Colonic mucosa (tissue), 4 donors: ENCODE results near the gene GID8. TPM values are rescaled to one million over a fixed set of nuclear protein-coding genes. Genes with fewer than 3 reads are reported as not detected.

Experiments
- DNase-seq: peaks from one replicate; pipeline ENCODE4 v3.0.0-alpha.2; 2020
- H3K27ac ChIP-seq: fragments of 200-600 bp; one replicate; pipeline ENCODE4 v1.8.0; 2021
- H3K27me3 ChIP-seq: fragments of 200-600 bp; one replicate; pipeline ENCODE4 v1.8.0; 2021
- H3K36me3 ChIP-seq: fragments of 200-600 bp; one replicate; pipeline ENCODE4 v1.8.0; 2021
- H3K4me1 ChIP-seq: fragments of 200-600 bp; one replicate; pipeline ENCODE4 v1.8.0; 2021; ENCODE audit warnings: mild to moderate bottlenecking
- H3K4me3 ChIP-seq: fragments of 200-600 bp; one replicate; pipeline ENCODE4 v1.8.0; 2021
- H3K9ac ChIP-seq, 2 donors: one replicate each; pipeline ENCODE4 v1.7.0; 2013; ENCODE audit warnings: control low read depth in 2 of 2, low read depth in 2 of 2, low read length in 2 of 2
- H3K9me3 ChIP-seq: fragments of 200-600 bp; one replicate; pipeline ENCODE4 v1.8.0; 2021
- intact Hi-C: fragments of 100-400 bp; cut with DNase I; formaldehyde crosslinking; loops from one replicate; pipeline ENCODE4 v1.14.1; 2022
- total RNA-seq, 2 donors: library from RNA; stranded (reverse); fragmentation: NEBNext Ultra II Directional in 1 of 2; extraction: Animal tissue kit (Norgen Biotek cat#: 25700) in 1 of 2; gene quantifications; one replicate each; pipeline ENCODE4 v1.2.1, GENCODE V29; 2021
- TF ChIP-seq, protein P1 (sequence below): fragments of 200-600 bp; IDR thresholded peaks from one replicate; pipeline ENCODE4 v1.8.0; 2022; ENCODE audit warnings: antibody characterized with exemption, mild to moderate bottlenecking
- donor health status: healthy.
- donor health status: DM: no; HTN: no; CAD: no.
- donor health status: DM: no; HTN: no; CAD: no.

GID8 gene
- total RNA-seq, 2 donors from 2014 or later = 37.3 to 40.4 TPM

DNA sequence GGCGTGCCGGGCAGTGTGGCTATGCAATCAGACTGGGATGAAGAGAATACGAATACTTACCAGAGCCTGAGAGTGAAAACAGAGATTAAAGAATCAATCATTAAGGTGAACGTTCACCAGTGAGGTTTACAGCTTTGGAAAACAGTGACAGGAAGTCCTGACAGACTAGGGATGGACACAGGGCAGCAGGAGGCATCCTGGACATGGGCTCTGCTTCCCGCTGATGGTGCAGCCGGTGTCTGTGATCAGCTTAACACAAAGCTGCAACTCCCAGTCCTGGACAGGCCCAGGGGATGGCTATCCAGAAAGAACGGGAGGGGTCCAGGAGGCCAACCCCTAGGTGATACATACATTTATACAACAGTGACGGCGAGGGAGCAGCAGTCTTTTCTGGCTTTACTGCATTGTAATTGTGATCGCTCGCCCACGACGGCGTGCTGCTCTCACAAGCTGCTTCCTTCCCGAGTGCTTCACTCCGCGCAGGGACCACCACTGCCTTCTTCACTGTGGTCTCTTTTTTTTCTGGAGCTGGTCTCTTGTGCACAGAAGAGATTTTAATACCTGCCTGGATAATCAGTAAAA, 32.3 kb upstream of the GID8 start:
- Histone ChIP-seq H3K9me3 (no peaks in the 10 kb centered on the region), H3K9ac (no peak overlapping the region), H3K27ac (no peak overlapping the region), H3K36me3 (peaks cover 33% of the 10 kb centered on the region), H3K4me3 (no peak overlapping the region), H3K27me3 (no peaks in the 10 kb centered on the region), H3K4me1 (no peaks in the 10 kb centered on the region)
- intact Hi-C loops = no loop called here
- no peak for DNase-seq
- TF ChIP-seq, protein P1, sequence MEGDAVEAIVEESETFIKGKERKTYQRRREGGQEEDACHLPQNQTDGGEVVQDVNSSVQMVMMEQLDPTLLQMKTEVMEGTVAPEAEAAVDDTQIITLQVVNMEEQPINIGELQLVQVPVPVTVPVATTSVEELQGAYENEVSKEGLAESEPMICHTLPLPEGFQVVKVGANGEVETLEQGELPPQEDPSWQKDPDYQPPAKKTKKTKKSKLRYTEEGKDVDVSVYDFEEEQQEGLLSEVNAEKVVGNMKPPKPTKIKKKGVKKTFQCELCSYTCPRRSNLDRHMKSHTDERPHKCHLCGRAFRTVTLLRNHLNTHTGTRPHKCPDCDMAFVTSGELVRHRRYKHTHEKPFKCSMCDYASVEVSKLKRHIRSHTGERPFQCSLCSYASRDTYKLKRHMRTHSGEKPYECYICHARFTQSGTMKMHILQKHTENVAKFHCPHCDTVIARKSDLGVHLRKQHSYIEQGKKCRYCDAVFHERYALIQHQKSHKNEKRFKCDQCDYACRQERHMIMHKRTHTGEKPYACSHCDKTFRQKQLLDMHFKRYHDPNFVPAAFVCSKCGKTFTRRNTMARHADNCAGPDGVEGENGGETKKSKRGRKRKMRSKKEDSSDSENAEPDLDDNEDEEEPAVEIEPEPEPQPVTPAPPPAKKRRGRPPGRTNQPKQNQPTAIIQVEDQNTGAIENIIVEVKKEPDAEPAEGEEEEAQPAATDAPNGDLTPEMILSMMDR = no peak

DNA sequence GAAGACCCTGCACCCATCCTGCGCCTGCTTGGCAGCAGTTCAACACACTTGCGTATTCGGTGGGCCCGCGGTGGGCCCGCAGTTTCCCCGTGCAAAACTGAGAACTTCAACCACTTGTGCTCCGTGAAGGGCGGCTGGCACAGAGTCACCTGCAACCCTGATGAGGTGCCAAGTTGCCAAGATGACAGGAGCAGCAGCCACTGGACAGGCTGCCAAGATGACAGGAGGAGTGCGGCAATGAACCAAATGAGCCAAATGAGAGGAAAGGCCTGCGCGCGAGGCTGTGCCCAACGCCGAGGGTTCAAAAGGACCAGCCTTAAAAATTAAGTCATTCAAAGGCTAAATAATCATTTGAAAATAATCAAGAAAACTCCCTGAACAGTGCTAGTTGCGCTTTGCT, 31.7 kb upstream of the GID8 start:
- peaks cover 35% of the 10 kb centered on the region for H3K36me3 ChIP-seq

GRCh38 chr20:62906647-62907375, 31.1 kb upstream of the GID8 start:
- Histone ChIP-seq H3K4me3 (no peak overlapping the region), H3K4me1 (no peaks in the 10 kb centered on the region), H3K9me3 (no peaks in the 10 kb centered on the region), H3K27ac (no peak overlapping the region), H3K27me3 (no peaks in the 10 kb centered on the region), H3K36me3 (peaks cover 41% of the 10 kb centered on the region), H3K9ac (no peak overlapping the region)
- DNase-seq = no peak
- intact Hi-C loops = no loop called here
- TF ChIP-seq, protein P1 = no peak

More for the DNA sequence above, 31.7 kb upstream of the GID8 start:
- DNase-seq = no peak
- H3K4me3 ChIP-seq = no peak overlapping the region
- H3K9ac ChIP-seq = no peak overlapping the region
- TF ChIP-seq, protein P1 = no peak
- no peaks in the 10 kb centered on the region for H3K4me1 ChIP-seq
- H3K9me3 ChIP-seq = no peaks in the 10 kb centered on the region
- no peaks in the 10 kb centered on the region for H3K27me3 ChIP-seq
- intact Hi-C loops = no loop called here
- H3K27ac ChIP-seq = no peak overlapping the region

DNA sequence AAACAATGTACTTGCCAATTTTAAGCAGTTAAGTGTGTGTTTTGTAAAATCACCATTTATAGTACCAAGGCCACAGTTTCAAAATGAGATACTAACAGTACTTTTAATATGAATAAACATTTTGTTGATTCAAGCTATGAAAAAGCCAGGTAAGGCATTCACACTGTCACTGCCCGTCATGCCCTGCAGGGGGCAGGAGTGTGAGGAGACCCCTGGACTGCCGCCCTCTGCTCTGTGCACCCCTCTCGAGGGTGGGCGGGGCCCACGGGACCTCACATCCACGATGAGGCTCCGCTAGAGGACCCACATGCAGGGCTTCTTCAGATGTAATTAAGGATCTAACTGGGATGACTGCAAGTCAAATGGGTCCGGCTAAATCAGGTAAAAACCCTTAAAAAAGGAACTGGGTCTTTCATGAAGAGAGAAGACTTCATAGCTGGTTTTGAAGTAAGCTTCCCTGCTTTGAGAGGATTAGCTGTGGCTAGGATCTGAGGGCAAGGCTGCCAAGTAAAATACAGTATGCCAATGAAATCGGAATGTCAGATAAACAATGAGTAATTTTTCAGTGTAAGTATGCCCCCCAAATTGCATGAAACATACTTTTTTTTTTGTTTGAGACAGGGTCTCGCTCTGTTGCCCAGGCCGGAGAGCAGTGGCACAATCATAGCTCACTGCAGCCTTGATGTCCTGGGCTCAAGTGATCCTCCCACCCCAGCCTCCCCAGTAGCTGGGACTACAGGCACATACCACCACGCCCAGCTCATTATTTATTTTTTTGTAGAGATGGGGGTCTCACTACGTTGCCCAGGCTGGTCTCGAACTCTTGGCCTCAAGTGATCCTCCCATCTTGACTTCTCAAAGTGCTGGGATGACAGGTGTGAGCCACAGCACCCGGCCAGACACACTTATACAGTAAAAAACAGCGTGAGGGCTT, 30.3 kb upstream of the GID8 start:
- TF ChIP-seq, protein P1 = peak; percentile 24
- Histone ChIP-seq H3K36me3 (peaks cover 44% of the 10 kb centered on the region), H3K4me1 (no peaks in the 10 kb centered on the region), H3K27me3 (no peaks in the 10 kb centered on the region), H3K9ac (no peak overlapping the region), H3K27ac (no peak overlapping the region), H3K4me3 (no peak overlapping the region), H3K9me3 (no peaks in the 10 kb centered on the region)
- no peak for DNase-seq
- intact Hi-C loops = no loop called here

GRCh38 chr20:62908971-62909791, 28.8 kb upstream of the GID8 start:
- no peaks in the 10 kb centered on the region for H3K9me3 ChIP-seq
- H3K27ac ChIP-seq = no peak overlapping the region
- TF ChIP-seq, protein P1 = no peak
- no peak for DNase-seq
- no peaks in the 10 kb centered on the region for H3K4me1 ChIP-seq
- intact Hi-C loops = no loop called here
- H3K9ac ChIP-seq = no peak overlapping the region
- no peaks in the 10 kb centered on the region for H3K27me3 ChIP-seq
- no peak overlapping the region for H3K4me3 ChIP-seq
- H3K36me3 ChIP-seq = peaks cover 44% of the 10 kb centered on the region
